Measurements from ENCODE around the gene RIMBP2.

RIMBP2 gene

DNA sequence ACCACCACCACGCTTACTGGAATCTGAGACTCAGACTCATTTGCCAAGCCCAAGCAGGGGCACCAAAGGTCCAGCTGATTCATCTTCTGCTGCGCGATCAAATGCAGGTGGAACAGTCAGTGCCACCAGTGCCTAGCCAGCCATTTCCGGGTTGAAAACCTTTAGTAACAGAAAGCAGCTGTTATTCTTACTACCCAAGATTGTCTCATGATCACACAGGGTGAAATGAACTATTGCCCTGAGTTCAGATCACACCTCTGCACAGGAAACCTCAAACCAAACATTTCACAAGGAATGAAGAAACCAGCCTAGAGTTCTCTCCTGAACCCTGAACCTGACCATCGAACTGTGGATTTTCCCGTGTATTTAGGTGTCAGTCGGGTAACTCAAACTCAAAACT, 88.9 kb downstream of the RIMBP2 start:
- no peak for DNase-seq (ENCODE audit: low read depth)

DNA sequence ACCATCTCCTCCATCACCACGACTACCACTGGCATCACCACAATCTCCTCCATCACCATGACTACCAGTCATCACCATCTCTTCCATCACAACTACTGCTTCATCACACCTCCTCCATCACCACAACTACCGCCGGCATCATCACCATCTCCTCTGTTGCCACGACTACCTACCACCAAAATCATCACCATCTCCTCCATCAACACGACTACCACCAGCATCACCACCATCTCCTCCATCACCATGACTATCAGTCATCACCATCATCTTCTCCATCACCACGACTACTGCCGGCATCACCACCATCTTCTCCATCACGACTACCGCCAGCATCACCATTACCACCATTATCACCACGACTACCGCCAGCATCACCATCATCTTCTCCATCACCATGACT, 89.5 kb downstream of the RIMBP2 start:
- DNase-seq (ENCODE audit: low read depth), result no peak

DNA sequence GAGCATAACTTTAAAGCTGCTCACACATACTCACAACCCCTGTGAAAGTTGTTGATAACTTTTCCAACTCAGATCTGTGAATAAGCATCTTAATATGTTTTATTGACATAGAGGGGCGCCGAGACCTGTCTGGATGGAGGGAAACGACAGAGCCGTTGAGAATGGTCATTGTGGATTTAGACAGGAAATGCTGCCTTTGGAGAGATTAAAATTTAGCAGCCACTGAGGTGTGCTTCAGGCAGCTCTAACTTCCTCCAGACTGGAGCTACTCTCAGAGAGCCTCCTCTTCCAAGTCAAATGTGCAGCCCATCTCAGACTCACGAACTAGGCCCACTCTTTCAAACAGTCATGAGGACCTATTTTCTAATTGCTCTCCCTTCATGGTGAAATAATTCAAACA, 90.9 kb downstream of the RIMBP2 start:
- DNase-seq (ENCODE audit: low read depth), result no peak

DNA sequence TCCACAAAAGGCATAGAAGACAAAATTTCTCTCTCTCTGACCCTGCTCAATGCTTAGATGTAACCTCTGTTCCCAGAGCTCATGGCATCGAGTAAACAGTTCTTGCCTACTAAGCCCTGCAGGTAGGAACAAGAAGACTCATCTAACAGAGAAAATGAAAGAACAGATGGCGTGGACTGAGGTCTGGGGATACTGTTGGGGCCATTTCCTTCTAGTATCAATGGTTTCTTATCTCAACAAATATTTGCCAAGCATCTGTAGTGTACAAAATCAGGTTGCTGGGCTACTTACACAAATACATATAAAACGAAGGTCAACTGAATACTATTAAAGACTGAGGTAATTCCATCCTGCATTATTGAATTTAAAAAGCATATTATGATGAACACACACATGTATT, 93.3 kb downstream of the RIMBP2 start:
- no peak for DNase-seq (ENCODE audit: low read depth)

DNA sequence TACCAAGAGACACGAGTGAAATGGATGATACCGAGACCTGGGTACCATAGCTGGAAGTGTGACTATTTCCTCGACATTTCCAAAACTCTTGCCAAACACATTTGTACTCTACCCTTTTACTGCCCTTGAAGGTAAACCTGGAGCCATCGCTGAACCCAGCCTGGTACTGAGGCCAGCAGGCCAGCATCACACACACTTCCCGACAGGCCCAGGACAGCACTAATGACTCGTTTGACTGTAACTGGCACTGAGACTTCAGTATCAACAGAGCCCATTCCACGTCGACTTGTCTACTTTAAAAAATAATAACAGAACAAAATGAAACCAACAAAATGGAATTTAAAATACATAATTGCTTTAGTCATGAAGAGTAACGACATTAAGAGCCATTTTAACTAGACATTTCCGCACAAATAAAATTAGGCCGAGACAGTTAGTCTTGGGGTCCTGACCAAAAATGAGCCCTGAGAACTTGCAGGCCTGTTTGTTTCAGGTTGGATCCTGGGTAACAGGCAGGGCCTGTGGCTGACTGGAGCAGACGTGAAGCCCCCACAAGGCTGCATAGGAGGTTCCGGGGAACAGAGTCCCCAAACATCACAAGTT, 94.3 kb downstream of the RIMBP2 start:
- no peak for DNase-seq (ENCODE audit: low read depth)

DNA sequence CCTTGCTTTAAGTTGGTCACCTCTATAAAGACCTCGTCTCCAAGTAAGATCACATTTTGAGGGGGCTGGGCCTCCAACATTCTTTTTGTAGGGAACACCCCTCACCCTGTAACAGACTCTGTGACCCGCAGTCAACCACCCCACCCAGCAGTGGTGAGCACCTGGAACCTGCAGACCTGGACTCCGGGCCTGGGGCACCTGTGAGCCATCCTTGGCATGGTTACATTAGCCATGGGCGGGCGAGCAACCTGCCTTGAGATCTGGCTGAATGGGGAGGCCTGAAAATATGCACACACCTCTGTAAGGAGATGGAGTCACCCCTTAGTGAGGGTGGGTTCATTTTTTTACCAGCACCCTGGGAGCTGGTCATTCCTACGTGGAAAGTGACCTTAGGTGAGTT, 95.3 kb downstream of the RIMBP2 start:
- no peak for DNase-seq (ENCODE audit: low read depth)

DNA sequence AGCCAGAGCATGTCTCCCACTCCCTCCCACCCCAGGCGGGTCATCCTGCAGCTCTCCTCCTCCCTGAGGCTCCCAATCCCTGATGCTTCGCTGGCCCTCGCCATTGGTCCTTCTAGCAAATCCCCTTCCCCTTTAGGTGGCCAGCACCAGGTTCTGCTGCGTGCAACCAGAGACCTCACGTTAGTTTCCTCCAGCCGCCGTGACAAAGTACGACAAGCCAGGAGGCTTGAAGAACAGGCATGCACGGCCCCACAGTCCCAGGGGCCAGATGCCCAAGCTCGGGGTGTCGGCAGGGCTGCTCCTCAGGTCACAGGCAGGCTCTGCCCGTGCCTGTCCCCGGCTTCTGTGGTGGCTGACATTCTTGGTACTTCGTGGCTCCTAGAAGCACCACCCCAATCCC, 95.8 kb downstream of the RIMBP2 start:
- DNase-seq (ENCODE audit: low read depth), result no peak

DNA sequence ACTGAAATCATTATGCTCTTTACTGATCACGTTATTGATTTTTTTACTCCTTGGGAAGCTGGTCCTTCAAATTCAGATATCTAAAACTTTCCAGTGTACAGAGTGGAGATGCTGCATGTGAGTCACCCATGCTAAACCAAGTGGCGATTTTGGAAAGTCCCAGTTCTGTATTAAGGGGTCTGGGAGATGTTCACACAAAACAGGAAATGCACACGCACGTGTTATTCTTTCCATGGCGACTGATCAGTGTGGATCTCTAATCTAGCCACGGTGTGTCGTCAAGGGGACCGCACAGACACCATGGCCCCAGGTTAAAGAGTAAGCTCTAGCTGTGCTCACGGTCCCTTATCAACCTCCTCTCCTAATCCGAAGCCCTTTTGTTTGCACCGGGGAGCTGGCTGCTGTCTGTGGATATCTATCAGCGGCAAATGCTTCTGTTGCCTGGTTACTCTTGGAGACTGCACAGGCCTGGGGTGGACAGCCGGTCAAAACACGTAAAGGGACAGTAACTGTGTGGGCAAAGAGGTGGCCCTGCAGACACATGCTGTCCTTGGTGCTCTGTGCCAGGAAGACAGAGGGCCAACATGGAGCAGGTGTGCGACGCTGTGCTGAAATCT, 96.6 kb downstream of the RIMBP2 start:
- no peak for DNase-seq (ENCODE audit: low read depth)

DNA sequence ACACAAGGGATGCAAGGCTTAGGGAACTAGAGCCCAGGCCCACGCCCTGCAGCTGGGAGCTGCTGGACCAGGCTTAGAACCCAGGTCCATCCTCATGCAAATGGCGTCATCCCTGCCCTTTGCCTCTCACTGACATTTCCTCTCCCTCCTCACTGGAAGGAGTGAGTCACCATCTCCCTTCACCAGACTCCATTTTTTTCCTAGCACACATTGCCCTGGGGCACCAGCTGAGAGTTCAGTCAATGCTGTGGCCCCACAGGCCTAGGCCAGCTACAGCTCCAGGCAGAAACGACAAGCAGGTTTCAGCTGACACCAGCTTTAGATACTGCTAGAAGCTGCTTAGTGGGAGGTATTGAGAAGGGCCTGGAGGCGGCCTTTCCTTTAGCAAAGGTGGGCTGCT, 98.9 kb downstream of the RIMBP2 start:
- no peak for DNase-seq (ENCODE audit: low read depth)

DNA sequence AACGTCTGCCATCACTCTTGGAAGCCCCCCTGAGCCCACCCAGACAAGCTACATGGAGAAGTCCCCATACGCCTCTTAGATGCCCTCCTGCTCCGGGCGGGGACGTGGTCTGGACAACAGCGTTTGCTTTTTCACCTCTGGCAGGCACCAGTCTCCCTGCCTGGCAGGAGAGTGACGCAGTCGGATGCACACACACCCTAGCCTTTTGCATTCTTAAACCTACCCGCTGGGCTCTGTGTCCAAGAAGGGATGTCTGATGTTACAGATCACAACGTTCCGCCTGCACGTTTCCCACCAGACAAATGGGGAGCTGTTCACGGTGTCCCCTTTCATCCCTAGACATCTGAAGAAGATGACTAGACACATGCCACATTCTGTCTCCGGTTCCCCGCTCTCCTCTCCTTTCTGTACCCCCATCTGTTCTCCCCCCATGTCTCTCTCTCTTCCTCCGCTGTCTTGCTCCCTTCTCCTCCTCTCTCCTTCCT, 100.2 kb downstream of the RIMBP2 start:
- DNase-seq (ENCODE audit: low read depth), result no peak

DNA sequence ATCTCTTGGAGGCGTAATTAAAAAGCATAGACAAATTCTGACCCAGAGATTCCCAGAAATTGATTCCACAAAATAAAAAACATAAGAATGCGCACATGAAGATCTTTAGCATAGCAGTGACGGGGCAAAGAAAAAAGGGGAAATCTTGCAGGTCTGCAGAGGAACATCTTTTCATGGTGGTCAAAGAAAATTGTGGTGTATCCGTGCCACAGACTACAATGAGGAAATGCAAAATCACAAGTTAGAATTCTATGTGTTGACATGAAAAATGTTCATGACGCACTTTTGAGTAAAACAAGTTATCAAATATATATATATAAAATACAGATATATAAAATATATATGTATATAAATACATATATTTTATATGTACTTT, 101.6 kb downstream of the RIMBP2 start:
- no peak for DNase-seq (ENCODE audit: low read depth)

DNA sequence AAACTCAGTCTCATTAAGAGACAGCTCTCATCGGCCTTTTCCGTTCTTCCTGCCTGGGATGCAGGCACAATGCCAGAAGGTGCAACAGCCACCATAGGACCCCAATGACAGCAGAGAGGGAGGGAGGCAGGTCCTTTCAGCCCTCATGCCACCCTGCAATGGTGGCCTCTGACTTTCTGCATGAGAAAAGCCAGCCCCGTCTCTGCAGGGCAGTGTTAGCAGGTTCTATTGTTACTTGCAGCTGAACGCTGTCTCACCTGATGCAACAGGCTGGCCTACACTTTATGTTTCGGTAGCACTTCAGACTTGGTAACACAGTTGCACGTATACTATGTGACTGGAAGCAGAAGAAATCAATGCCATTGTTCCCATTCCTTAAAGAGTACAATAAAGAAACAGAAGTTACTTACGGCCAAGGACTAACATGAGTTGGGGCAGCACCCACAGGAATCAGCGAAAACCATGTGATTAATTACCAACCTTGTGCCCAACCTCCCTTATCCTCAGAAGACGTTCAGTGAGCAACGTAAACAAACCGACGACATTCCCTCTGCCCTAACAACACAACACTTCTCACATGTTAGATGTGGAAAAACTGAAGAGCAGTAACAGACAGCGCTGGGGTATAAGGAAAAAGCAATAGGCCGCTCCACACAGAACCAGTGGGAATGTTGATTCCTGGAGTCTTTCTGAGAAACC, 102.1 kb downstream of the RIMBP2 start:
- DNase-seq (ENCODE audit: low read depth), result no peak

DNA sequence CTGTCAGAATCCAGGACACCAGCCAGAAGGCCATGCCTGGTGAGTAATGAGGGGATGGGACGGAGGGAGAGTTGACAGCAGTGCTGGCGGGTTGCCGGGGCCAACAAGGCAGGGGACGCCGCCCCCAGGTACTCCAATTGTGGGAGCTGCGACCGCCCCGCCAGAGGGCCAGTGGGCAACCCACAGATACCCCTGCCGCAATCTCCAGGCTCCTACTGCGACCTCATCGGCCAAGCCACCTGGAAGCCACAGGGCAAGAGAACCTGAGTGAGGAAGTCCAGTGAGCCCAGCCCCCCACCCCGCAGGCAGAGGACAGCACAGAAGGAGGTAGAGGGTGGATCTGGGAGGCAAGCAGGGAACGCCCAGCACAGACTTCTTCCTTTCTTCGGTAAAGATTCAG, 103.0 kb downstream of the RIMBP2 start:
- DNase-seq (ENCODE audit: low read depth), result no peak

DNA sequence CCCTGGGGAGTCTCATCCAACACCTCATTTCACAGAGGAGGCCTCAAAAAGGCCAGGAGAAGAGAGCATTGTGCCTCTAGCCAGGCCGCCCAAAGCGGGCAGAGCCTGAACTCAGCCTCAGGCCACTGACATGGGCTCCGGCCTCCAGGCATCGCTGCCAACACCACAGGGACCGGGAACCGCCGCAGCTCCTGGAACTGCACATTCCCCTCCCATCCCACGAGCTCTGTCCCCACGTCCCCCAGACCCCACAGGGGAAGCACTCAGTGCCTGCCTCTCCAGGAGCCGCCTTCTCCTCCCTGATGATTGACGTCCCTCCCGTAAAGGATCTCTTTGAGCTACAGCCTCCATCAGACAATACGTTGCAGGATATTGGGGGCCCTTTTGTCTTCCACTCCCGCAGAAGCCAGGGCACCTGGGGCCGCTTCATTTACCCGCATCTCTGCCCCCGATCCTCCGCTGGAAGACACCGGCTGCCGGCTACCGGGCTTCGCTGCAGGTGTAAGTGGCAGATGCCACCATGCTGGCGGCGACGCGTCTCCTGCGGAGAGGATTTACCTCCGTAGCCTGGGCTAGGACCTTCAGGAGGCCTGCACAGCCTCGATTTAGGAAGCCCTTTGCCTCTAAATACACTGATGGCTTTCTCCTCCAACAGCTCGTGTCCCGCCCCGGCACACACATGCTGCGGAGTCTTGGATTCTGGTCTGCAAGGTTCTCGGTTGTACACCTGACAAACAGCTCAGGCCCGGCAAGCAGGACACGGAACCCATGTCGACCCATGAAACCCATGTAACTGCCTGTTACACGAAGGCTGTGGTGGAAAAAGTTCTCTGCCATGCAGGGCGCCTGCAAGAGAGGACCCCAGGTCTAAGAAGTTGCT, 104.8 kb downstream of the RIMBP2 start:
- DNase-seq (ENCODE audit: low read depth), result no peak

DNA sequence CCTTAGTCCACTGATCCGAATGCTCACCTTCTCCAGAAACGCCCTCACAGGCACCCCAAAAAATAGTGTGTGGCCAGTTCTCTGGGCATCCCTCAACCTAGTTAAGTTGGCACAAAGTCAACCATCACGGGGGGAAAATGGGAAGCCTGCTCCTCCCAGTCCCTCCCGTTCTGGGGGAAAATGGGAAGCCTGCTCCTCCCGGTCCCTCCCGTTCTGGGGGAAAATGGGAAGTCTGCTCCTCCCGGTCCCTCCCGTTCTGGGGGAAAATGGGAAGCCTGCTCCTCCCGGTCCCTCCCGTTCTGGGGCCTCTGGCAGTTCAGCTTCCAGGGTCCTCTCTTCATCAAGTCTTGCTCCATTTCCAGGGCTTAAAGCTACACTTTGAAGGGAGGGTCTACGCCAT, 106.1 kb downstream of the RIMBP2 start:
- DNase-seq (ENCODE audit: low read depth), result no peak

DNA sequence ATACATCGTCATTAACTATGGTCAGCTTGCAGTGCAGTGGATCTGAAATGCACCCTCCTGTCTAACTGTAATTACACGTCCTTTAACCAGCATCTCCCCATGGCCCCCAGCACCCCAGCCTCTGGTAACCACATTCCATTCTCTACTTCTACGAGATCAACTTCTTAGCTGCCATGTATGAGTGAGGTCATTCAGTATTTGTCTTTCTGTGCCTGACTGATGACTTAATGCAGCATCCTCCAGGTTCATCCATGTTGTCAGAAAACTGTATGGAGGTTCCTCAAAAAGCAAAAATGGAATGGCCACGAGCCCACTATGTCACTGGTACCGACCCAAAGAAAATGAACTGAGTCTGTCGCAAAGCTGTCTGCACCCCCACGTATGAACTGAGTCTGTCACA, 107.3 kb downstream of the RIMBP2 start:
- DNase-seq (ENCODE audit: low read depth), result no peak

DNA sequence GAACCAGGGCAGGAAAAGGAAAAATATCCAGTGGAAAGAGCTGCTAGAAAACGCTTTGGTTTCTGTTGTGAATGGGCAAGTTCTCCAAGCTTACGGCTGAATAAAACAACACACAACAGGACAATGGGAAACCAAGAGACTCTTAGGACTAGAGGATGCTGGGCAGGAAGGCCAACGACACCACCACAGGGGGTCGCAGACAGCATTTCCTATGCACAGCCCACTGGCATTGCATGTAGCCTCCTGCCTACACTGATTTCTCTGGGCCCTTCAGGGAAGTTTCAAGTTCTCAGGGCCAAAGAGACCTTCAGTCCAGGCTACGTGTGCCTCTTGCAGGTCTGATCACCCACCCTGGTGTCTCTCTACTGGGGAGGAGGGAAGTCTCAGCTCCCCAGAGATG, 108.0 kb downstream of the RIMBP2 start:
- DNase-seq (ENCODE audit: low read depth), result no peak

DNA sequence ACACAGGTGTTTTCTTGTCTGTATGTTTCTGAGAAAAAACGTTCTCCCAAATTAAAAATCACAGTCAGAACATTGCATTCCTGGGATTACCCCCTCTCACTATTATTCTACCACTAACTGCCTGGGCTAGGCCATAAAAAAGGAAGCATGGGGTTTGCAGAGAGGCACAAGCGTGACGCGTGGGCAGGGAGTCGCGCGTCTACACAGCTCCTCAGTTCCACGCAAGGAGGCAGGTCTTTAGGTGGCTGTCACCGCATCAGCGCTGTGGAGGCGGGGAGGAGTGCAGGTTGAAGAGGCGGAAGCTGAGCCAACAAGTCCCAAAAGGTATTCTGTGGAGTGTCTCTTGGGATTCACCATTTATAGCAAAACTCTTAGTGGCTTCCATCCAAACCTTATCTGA, 109.9 kb downstream of the RIMBP2 start:
- DNase-seq (ENCODE audit: low read depth), result no peak

DNA sequence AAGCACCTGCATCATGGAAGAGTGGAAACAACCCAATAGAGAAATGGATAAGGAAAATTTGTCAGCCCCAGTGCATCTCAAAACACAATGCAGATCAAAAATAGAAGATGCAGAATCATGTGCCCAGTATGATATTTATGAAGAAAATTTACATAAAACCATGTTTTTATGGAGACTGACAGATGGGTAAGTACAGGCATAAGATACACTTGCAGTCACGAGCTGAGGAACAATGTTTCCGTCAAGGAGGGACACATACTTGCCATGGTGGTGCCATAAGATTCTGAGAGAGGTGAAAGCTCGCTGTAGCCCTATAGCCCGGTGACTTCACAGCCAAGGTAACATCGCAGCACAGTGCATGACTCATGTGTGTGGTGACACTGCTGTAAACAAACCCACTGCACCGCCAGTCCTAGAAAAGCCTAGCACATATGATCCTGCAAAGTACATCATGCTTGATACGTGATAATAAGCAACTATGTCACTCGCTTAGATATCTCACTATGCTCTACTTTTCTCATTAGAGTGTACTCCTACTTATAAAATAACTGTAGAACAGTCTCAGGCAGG, 112.6 kb downstream of the RIMBP2 start:
- DNase-seq (ENCODE audit: low read depth), result no peak

DNA sequence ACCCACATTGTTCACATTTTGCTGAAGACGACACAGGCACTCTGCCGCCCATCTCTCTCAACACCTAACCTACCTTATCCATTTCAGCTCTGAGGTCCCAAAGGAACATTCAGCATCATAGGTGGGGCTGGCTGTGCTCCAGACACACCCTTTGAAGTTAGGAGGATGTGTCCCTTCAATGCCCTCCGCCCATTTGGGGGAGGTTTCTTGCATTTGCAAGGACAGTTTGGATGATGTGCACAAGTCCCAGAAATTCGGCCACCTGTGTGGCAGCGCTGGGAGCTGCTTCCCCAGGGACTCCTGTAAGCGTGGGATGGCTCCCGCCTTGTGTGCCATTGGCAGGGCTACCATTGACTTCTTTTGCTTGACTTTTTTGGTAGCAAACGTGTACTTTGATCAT, 113.8 kb downstream of the RIMBP2 start:
- no peak for DNase-seq (ENCODE audit: low read depth)

DNA sequence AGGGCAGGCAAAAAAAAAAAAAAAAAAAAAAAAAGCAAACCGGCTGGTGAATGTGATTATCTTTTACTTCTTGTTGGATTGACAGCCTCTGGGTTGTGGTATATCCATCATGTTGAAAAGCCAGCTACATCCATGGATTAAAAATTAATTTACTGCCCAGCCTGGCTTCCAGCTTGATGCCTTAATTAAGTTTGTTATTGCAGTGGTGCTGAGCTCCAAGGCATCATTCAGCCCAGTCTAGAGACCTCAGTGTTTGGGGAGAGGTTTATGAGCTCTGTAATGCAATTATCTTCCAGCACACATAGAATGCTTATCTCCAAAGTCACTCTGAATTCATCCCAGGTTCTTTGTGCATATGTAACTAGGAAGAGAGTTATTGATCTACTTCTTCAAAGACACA, 114.8 kb downstream of the RIMBP2 start:
- no peak for DNase-seq (ENCODE audit: low read depth)

DNA sequence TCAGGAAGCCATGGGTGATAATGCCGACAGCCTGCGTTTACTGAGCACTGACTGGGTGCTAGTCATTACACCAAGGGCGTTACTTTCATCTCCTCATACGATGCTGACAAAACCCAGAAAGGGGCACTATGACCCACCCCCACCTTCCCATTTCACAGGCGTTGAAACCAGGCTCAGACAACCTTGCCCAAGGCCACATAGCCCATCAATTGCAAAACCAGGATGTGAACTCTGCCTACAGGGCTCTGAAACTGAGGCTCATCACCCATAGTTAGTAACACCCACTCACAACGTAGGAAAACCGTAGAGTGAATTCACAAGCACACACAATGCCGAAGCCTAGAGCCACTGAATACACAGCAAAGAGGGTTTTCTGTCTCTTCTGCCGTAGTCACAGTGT, 119.9 kb downstream of the RIMBP2 start:
- no peak for DNase-seq (ENCODE audit: low read depth)
